ENCODE data around the gene FADS3.

DNA sequence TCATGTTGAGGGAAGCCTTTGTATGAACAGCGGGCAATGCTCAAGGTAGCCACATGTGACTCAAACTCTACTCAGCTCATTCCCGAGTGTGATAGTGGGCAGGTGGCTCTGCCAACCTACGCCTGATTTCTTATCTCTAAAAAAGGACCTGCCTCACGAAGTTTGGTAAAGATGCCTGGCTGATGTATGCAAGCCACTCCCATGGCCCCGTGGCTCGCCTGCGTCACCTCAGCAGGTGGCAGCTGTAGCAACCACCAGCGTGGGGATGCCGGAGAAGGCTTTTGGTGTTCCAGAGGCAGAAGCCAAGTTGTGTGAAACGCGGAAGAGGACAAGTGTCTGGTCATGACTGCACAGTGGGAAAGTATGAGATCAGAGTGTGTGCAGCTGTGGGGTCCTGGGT is 57.9 kb downstream of the FADS3 start:
- TF ChIP-seq, protein P1, sequence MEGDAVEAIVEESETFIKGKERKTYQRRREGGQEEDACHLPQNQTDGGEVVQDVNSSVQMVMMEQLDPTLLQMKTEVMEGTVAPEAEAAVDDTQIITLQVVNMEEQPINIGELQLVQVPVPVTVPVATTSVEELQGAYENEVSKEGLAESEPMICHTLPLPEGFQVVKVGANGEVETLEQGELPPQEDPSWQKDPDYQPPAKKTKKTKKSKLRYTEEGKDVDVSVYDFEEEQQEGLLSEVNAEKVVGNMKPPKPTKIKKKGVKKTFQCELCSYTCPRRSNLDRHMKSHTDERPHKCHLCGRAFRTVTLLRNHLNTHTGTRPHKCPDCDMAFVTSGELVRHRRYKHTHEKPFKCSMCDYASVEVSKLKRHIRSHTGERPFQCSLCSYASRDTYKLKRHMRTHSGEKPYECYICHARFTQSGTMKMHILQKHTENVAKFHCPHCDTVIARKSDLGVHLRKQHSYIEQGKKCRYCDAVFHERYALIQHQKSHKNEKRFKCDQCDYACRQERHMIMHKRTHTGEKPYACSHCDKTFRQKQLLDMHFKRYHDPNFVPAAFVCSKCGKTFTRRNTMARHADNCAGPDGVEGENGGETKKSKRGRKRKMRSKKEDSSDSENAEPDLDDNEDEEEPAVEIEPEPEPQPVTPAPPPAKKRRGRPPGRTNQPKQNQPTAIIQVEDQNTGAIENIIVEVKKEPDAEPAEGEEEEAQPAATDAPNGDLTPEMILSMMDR (IDR thresholded peaks at IDR 0.05) = no peak
- TF ChIP-seq POLR2A (IDR thresholded peaks at IDR 0.05) (no peak), POLR2AphosphoS5 (IDR thresholded peaks at IDR 0.05) (no peak), EP300 (IDR thresholded peaks at IDR 0.05) (no peak)

All from upper lobe of left lung (tissue), 4 donors.